ENCODE results near the gene GNA14.

GRCh38 chr9:77386187-77386586 lies 261.9 kb downstream of the GNA14 start:
- TF ChIP-seq, protein P1, sequence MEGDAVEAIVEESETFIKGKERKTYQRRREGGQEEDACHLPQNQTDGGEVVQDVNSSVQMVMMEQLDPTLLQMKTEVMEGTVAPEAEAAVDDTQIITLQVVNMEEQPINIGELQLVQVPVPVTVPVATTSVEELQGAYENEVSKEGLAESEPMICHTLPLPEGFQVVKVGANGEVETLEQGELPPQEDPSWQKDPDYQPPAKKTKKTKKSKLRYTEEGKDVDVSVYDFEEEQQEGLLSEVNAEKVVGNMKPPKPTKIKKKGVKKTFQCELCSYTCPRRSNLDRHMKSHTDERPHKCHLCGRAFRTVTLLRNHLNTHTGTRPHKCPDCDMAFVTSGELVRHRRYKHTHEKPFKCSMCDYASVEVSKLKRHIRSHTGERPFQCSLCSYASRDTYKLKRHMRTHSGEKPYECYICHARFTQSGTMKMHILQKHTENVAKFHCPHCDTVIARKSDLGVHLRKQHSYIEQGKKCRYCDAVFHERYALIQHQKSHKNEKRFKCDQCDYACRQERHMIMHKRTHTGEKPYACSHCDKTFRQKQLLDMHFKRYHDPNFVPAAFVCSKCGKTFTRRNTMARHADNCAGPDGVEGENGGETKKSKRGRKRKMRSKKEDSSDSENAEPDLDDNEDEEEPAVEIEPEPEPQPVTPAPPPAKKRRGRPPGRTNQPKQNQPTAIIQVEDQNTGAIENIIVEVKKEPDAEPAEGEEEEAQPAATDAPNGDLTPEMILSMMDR (IDR thresholded peaks at IDR 0.05) = no peak
- TF ChIP-seq POLR2A (IDR thresholded peaks at IDR 0.05) = no peak
